ENCODE results near the gene BTAF1.

BTAF1 gene

DNA sequence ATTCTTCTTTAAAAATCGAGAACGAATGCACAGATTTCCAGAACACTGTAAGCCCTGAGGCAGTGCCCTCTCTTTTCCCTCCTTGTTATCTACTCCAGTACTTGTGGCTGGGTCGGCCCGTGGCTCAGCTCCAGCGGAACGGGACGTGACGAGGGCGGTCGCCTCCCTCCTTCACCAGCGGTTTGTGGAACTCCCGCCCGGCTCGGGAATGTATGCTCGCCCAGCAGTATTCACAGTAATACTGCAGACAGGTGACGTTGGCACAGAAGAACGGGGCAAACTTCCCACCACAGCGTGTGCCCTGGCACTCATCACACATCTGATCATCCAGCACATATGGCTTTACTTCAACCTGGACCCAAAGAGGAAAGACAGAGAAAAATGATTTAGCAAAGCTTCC is 128.5 kb downstream of the BTAF1 start:
- no peak for DNase-seq (ENCODE audit: low read depth)

DNA sequence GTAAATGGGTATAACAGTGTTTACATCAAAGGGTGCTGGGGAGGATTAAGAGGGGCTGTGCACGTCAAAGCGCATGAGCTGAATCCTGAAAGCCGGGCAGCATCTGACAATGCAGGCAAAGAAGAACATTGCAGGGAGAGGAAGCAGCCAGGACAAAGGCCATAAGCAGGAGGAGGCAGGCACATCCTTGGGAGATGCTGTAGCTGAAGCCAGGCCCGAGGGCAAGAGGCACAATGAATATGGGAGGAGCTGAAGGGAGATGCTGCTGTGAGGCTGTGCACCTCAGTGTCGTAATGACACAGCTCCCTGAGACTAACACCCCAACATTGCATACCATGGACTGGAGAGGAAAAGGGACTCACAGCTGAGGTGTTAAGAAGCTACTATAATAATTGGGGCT is 129.2 kb downstream of the BTAF1 start:
- DNase-seq (ENCODE audit: low read depth): no peak

DNA sequence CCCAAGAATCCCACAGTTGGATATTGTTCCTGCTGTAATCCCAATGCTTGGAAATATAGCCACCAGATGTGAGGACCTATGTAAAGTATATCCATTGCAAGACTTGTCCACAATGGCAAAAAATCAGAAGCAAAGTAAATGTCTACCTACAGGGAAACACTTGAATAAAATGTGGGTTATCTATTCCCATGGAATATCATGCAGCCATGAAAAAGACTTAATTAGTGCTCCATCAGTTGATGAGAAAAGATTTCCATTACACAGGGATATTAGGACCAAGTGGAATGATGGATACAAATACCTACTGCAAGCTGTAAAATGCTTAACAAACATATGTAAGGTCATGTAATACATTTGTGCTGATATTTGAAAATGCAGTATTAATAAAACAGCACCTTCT is 131.2 kb downstream of the BTAF1 start:
- no peak for DNase-seq (ENCODE audit: low read depth)

DNA sequence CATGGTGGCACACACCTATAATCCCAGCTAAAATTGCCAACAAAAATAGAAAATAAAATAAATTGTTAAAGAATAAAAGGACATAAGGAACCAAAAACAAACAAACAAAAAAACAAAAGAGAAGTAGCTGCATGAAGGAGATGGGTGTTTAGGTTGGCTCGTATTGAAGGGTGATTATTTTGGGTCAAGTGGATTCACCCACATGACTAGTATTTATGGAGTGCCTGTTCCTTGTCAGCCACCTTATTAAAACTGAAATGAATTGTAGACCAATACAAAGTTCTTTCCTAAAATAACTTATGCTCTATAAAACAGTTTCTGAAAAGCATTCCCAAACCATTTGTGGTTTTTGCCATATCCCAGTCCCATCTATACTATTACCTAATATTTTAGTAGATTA is 138.7 kb downstream of the BTAF1 start:
- DNase-seq (ENCODE audit: low read depth): no peak

DNA sequence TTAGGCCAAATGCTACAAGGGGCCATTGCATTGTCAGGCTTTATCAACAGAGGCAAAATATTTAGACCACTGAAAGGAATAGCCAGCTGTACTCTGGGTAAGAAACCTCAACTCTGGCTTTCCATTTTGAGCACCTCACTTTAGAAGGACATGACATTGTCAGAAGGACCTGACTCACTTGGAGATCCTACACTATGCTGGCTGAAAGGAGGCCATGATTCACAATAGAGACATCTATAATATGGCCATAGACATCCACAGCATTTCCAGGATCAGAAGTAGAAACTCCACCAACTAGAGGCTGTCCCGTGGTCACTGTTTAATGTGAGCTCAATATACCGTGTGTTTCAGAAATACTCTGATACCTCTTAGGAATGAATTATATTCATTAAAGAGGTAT is 140.9 kb downstream of the BTAF1 start:
- no peak for DNase-seq (ENCODE audit: low read depth)

DNA sequence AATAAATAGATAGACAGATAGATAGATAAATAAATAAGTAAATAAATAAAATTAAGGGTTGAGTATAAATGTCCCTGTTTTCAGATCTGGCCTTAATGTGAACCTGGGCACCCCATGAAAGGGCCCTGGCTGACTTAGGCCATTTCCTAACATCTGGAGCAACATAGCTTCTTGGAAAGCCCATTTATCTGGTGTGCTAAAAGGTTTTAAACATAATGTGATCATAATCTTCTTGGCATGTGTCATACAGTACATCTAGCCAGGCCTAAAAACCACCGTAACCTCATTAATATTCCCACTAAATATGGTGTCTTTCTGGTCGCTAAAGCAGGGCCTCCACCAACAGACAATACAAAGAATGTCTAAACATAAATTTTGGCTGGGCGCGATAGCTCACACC is 142.8 kb downstream of the BTAF1 start:
- DNase-seq (ENCODE audit: low read depth): no peak

DNA sequence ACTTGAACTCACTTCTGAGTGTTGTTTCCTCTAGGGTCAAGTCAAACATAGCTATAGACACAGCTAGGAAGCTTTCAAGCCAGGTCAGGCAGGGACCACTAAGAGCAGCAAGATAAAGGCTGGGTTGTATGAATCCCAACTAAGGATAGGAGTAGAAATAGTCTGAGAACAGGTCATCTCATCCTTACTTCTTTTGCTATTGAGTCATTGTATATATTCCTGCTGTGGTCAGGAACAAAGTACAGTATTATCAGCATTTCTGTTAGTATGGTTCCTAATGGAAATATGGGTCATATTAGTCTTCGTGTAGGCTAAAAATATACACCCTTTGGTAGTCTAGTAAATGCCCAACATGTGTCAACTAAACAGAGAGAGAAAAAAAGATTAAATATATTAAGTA is 145.3 kb downstream of the BTAF1 start:
- no peak for DNase-seq (ENCODE audit: low read depth)

DNA sequence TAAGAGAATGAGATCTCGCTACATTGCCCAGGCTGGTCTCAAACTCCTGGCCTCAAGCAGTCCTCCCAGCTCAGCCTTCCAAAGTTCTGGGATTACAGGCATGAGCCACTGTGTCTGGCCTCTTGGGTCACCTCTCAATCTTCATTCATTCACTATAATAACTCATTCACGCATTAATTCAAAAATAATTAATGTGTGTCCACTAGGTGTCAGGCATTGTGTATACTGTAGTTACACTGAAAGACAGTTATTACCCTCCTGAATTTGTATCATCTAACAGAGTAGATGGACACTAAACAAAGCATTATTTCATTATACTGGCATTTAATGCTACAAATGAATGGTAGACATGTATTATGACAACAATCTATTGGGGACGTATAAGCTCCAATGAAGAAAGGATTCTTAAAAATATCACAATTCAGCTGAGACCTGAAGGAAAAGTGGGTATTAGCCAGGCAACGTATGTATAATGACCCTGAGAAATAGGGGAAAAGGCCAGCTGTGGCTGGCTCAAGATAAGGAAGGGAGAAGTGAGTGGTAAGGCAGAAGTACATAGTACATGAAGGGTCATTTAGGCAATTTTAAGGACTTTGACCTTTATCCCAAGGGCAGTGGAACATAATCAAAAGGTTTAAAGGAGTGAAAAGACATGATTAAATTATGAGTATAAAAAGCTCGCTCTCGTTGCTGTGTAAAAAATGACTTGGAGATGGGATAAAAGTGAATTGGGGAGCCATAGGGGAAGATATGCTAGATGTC is 150.7 kb downstream of the BTAF1 start:
- DNase-seq (ENCODE audit: low read depth): no peak

DNA sequence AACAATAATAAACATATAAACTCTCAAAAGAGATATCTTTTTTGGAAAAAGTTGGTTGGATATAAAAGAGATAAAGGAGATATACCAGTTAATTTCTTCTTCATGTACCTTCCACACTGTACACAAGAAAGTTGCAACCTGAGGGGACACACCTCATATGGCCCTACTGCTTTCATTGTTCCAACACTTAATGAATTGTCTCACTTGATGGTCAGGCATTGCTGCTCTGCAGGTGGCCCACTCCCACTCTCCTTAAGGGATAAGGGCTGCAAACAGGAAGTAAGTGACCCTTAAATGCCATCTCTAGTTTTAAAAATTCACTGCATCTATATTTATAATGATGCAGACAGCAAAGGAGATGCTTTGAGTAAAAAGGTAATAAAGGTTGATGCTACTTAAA is 152.3 kb downstream of the BTAF1 start:
- no peak for DNase-seq (ENCODE audit: low read depth)

DNA sequence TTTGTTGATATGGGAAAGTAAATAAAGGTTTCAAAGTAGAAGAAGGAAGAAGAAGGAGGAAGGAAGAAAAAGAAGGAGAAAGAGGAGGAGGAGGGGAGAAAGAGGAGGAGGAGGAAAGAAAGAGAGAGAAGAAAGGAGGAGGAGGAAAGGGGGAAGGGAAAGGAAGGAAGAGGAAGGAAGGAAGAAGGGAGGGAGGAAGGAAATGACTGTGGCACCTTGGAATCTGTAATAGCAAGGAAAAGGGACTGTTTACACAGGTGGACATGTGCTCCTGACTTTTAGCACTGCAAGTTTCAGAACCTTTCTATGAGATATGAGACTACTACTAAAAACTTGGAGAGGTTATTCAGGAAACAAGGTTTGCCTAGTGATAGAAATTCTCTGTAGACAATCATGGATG is 153.2 kb downstream of the BTAF1 start:
- DNase-seq (ENCODE audit: low read depth): no peak

DNA sequence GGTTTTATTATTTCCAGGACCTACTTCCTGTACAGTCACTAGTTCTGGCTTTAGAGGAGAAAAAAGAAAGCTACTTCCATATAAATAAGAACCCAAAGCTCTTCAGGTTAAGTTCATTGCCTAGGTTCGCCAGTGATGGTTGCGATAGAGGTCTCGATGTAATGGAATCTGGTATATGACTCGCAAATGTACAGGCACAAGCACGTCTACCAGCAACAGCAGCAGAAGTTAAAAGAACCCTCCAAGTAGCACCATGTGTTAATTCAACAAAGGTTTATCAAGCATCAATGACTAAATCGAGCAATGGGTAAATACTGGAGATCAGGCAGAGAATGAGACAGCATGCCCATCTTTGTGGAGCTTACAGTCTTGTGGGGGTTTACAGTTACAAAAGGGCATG is 155.4 kb downstream of the BTAF1 start:
- DNase-seq (ENCODE audit: low read depth): no peak
